IPS-15b (cell line): ENCODE measurements around the gene TMEM213.

Source experiments
- H3K27me3 ChIP-seq: one replicate; pipeline ENCODE4 v1.6.1; 2013; ENCODE audit warnings: low read length; ENCODE audit not compliant: control insufficient read depth, insufficient read depth
- H3K36me3 ChIP-seq: one replicate; pipeline ENCODE4 v1.6.1; 2013; ENCODE audit warnings: low read length; ENCODE audit not compliant: control insufficient read depth, insufficient read depth
- H3K4me1 ChIP-seq: one replicate; pipeline ENCODE4 v1.6.1; 2013; ENCODE audit warnings: mild to moderate bottlenecking, low read length; ENCODE audit not compliant: control insufficient read depth, insufficient read depth
- H3K4me3 ChIP-seq: one replicate; pipeline ENCODE4 v1.5.1; 2013; ENCODE audit warnings: low read depth, low read length
- H3K9ac ChIP-seq: one replicate; pipeline ENCODE4 v1.6.1; 2013; ENCODE audit warnings: low read depth, mild to moderate bottlenecking, low read length
- H3K9me3 ChIP-seq: one replicate; pipeline ENCODE4 v1.6.1; 2013; ENCODE audit warnings: mild to moderate bottlenecking, low read length; ENCODE audit not compliant: control insufficient read depth, insufficient read depth

The TMEM213 gene

GRCh38 chr7:138868711-138869110, 70.9 kb downstream of the TMEM213 start:
- Histone ChIP-seq H3K4me3 (no peak overlapping the region), H3K9me3 (no peaks in the 10 kb centered on the region), H3K27me3 (no peaks in the 10 kb centered on the region), H3K4me1 (no peaks in the 10 kb centered on the region), H3K36me3 (peaks cover 11% of the 10 kb centered on the region), H3K9ac (no peak overlapping the region)

GRCh38 chr7:138869353-138869752, 71.6 kb downstream of the TMEM213 start:
- no peak overlapping the region for H3K9ac ChIP-seq
- peaks cover 7% of the 10 kb centered on the region for H3K36me3 ChIP-seq
- H3K4me1 ChIP-seq, result no peaks in the 10 kb centered on the region
- H3K27me3 ChIP-seq, result no peaks in the 10 kb centered on the region
- H3K4me3 ChIP-seq, result no peak overlapping the region
- H3K9me3 ChIP-seq, result no peaks in the 10 kb centered on the region

- no peaks in the 10 kb centered on the region for H3K4me1 ChIP-seq
- peaks cover 4% of the 10 kb centered on the region for H3K36me3 ChIP-seq
- no peaks in the 10 kb centered on the region for H3K27me3 ChIP-seq
- H3K9ac ChIP-seq, result no peak overlapping the region
- no peak overlapping the region for H3K4me3 ChIP-seq
- H3K9me3 ChIP-seq, result no peaks in the 10 kb centered on the region
These were observed 73.4 kb downstream of the TMEM213 start for GRCh38 chr7:138871065-138871813.

- Histone ChIP-seq H3K9ac (no peak overlapping the region), H3K27me3 (no peaks in the 10 kb centered on the region), H3K4me3 (no peak overlapping the region)
These were observed 74.0 kb downstream of the TMEM213 start for GRCh38 chr7:138871814-138872090.

GRCh38 chr7:138872576-138872975, 74.8 kb downstream of the TMEM213 start:
- Histone ChIP-seq H3K27me3 (no peaks in the 10 kb centered on the region), H3K9me3 (no peaks in the 10 kb centered on the region), H3K4me3 (no peak overlapping the region), H3K36me3 (peaks cover 5% of the 10 kb centered on the region), H3K9ac (no peak overlapping the region), H3K4me1 (no peaks in the 10 kb centered on the region)

More at GRCh38 chr7:138871814-138872090, 74.0 kb downstream of the TMEM213 start:
- no peaks in the 10 kb centered on the region for H3K9me3 ChIP-seq
- no peaks in the 10 kb centered on the region for H3K4me1 ChIP-seq
- H3K36me3 ChIP-seq, result peaks cover 5% of the 10 kb centered on the region

GRCh38 chr7:138873220-138873892, 75.6 kb downstream of the TMEM213 start:
- H3K4me1 ChIP-seq, result no peaks in the 10 kb centered on the region
- H3K36me3 ChIP-seq, result peaks cover 2% of the 10 kb centered on the region
- no peaks in the 10 kb centered on the region for H3K27me3 ChIP-seq
- H3K9ac ChIP-seq, result no peak overlapping the region
- H3K9me3 ChIP-seq, result no peaks in the 10 kb centered on the region
- H3K4me3 ChIP-seq, result no peak overlapping the region

GRCh38 chr7:138875794-138876193, 78.0 kb downstream of the TMEM213 start:
- Histone ChIP-seq H3K27me3 (no peaks in the 10 kb centered on the region), H3K4me1 (no peaks in the 10 kb centered on the region), H3K9me3 (no peaks in the 10 kb centered on the region), H3K4me3 (no peak overlapping the region), H3K36me3 (peaks cover 2% of the 10 kb centered on the region), H3K9ac (no peak overlapping the region)

GRCh38 chr7:138876326-138876725, 78.5 kb downstream of the TMEM213 start:
- Histone ChIP-seq H3K27me3 (no peaks in the 10 kb centered on the region), H3K9me3 (no peaks in the 10 kb centered on the region), H3K4me1 (no peaks in the 10 kb centered on the region), H3K9ac (no peak overlapping the region), H3K4me3 (no peak overlapping the region), H3K36me3 (peaks cover 2% of the 10 kb centered on the region)

- H3K9ac ChIP-seq, result no peak overlapping the region
- no peak overlapping the region for H3K4me3 ChIP-seq
- no peaks in the 10 kb centered on the region for H3K27me3 ChIP-seq
- H3K4me1 ChIP-seq, result no peaks in the 10 kb centered on the region
- peaks cover 2% of the 10 kb centered on the region for H3K36me3 ChIP-seq
- no peaks in the 10 kb centered on the region for H3K9me3 ChIP-seq
These were observed 80.3 kb downstream of the TMEM213 start for GRCh38 chr7:138878051-138878450.

GRCh38 chr7:138878856-138879255, 81.1 kb downstream of the TMEM213 start:
- no peak overlapping the region for H3K4me3 ChIP-seq
- no peaks in the 10 kb centered on the region for H3K27me3 ChIP-seq
- H3K36me3 ChIP-seq, result peaks cover 2% of the 10 kb centered on the region

GRCh38 chr7:138879356-138879755, 81.6 kb downstream of the TMEM213 start:
- H3K4me1 ChIP-seq, result no peaks in the 10 kb centered on the region
- no peak overlapping the region for H3K9ac ChIP-seq
- no peaks in the 10 kb centered on the region for H3K27me3 ChIP-seq
- H3K4me3 ChIP-seq, result no peak overlapping the region
- no peaks in the 10 kb centered on the region for H3K9me3 ChIP-seq
- H3K36me3 ChIP-seq, result peaks cover 2% of the 10 kb centered on the region

More at GRCh38 chr7:138878856-138879255, 81.1 kb downstream of the TMEM213 start:
- Histone ChIP-seq H3K4me1 (no peaks in the 10 kb centered on the region), H3K9ac (no peak overlapping the region), H3K9me3 (no peaks in the 10 kb centered on the region)

GRCh38 chr7:138880881-138881578, 83.2 kb downstream of the TMEM213 start:
- H3K36me3 ChIP-seq, result peaks cover 2% of the 10 kb centered on the region
- no peak overlapping the region for H3K9ac ChIP-seq
- H3K4me1 ChIP-seq, result no peaks in the 10 kb centered on the region
- H3K9me3 ChIP-seq, result no peaks in the 10 kb centered on the region
- no peak overlapping the region for H3K4me3 ChIP-seq
- H3K27me3 ChIP-seq, result no peaks in the 10 kb centered on the region
